Activated T-cell treated with anti-CD3 and anti-CD28 coated beads for 48 hours (primary cell): ENCODE measurements around the gene SLIT3.

Experiments
- DNase-seq: peaks from one replicate; pipeline ENCODE4 v3.0.0-alpha.2; 2020; ENCODE audit warnings: low read depth

Gene SLIT3

GRCh38 chr5:169080448-169080911 lies 220.5 kb downstream of the SLIT3 start:
- DNase-seq: no peak

- DNase-seq: no peak
Observed at GRCh38 chr5:169079697-169080096, 221.2 kb downstream of the SLIT3 start.

GRCh38 chr5:169074839-169075238 lies 226.1 kb downstream of the SLIT3 start:
- no peak for DNase-seq

GRCh38 chr5:169072233-169072632 lies 228.7 kb downstream of the SLIT3 start:
- no peak for DNase-seq

- DNase-seq: no peak
Observed at GRCh38 chr5:169070413-169070812, 230.5 kb downstream of the SLIT3 start.

- DNase-seq: no peak
Observed at GRCh38 chr5:169067751-169068173, 233.2 kb downstream of the SLIT3 start.

GRCh38 chr5:169065400-169065799 lies 235.5 kb downstream of the SLIT3 start:
- DNase-seq: no peak

- no peak for DNase-seq
Observed at GRCh38 chr5:169064093-169064492, 236.8 kb downstream of the SLIT3 start.

- DNase-seq: no peak
Observed at GRCh38 chr5:169063316-169063953, 237.5 kb downstream of the SLIT3 start.

GRCh38 chr5:169062690-169063089 lies 238.2 kb downstream of the SLIT3 start:
- no peak for DNase-seq

- DNase-seq: no peak
Observed at GRCh38 chr5:169054506-169054905, 246.4 kb downstream of the SLIT3 start.

GRCh38 chr5:169052207-169052606 lies 248.7 kb downstream of the SLIT3 start:
- DNase-seq: no peak

GRCh38 chr5:169051351-169051750 lies 249.6 kb downstream of the SLIT3 start:
- no peak for DNase-seq

GRCh38 chr5:169050636-169051035 lies 250.3 kb downstream of the SLIT3 start:
- DNase-seq: no peak

- DNase-seq: no peak
Observed at GRCh38 chr5:169050146-169050571, 250.8 kb downstream of the SLIT3 start.

- no peak for DNase-seq
Observed at GRCh38 chr5:169049712-169050111, 251.2 kb downstream of the SLIT3 start.

GRCh38 chr5:169048181-169049125 lies 252.5 kb downstream of the SLIT3 start:
- DNase-seq: no peak

- no peak for DNase-seq
Observed at GRCh38 chr5:169044962-169045361, 256.0 kb downstream of the SLIT3 start.

GRCh38 chr5:169041180-169041579 lies 259.8 kb downstream of the SLIT3 start:
- DNase-seq: no peak

- DNase-seq: no peak
Observed at GRCh38 chr5:169039592-169039991, 261.3 kb downstream of the SLIT3 start.

- no peak for DNase-seq
Observed at GRCh38 chr5:169037466-169037865, 263.5 kb downstream of the SLIT3 start.

- no peak for DNase-seq
Observed at GRCh38 chr5:169036079-169036805, 264.7 kb downstream of the SLIT3 start.
